ENCODE data around the gene PMFBP1. TPM values are rescaled to one million over a fixed set of nuclear protein-coding genes. Genes with fewer than 3 reads are reported as not detected.

PMFBP1 gene
- polyA plus RNA-seq, 1 donor from 2014 or later = 1.0 TPM

Other genes starting within 250 kb of the PMFBP1 start
- 0.16 and 0.22 TPM in 2 replicates for gene PKD1L3, start 171.8 kb downstream of the PMFBP1 start, polyA plus RNA-seq
- gene DHODH, start 163.4 kb downstream of the PMFBP1 start, polyA plus RNA-seq = 3.5 and 3.8 TPM in 2 replicates
- gene HP, start 117.7 kb downstream of the PMFBP1 start, polyA plus RNA-seq = not detected in 2 replicates
- gene HPR, start 108.9 kb downstream of the PMFBP1 start, polyA plus RNA-seq = 0.31 TPM in 1 of 2 replicates, not detected in the other
- gene TXNL4B, start 78.5 kb downstream of the PMFBP1 start, polyA plus RNA-seq = 26.2 and 26.7 TPM in 2 replicates
- gene DHX38, start 78.3 kb downstream of the PMFBP1 start, polyA plus RNA-seq = 48.0 and 55.6 TPM in 2 replicates